ENCODE results near the gene PDCD1.
"Not testable (repeated sequence)": the region's sequence is repeated elsewhere in the genome, so short reads cannot be mapped to it uniquely, and the experiment has no call there.

PDCD1 gene

GRCh38 chr2:241800198-241800903 lies 58.3 kb downstream of the PDCD1 start:
- not testable (repeated sequence) for DNase-seq (ENCODE audit: low read depth)
